ENCODE data around the gene BDKRB2. TPM values are rescaled to one million over a fixed set of nuclear protein-coding genes. Genes with fewer than 3 reads are reported as not detected.

BDKRB2 gene
- polyA plus RNA-seq (ENCODE audit: insufficient read length in 3 of 3) = 1 to 10 TPM; 3.3 to 4.2 (median 3.6) TPM

DNA sequence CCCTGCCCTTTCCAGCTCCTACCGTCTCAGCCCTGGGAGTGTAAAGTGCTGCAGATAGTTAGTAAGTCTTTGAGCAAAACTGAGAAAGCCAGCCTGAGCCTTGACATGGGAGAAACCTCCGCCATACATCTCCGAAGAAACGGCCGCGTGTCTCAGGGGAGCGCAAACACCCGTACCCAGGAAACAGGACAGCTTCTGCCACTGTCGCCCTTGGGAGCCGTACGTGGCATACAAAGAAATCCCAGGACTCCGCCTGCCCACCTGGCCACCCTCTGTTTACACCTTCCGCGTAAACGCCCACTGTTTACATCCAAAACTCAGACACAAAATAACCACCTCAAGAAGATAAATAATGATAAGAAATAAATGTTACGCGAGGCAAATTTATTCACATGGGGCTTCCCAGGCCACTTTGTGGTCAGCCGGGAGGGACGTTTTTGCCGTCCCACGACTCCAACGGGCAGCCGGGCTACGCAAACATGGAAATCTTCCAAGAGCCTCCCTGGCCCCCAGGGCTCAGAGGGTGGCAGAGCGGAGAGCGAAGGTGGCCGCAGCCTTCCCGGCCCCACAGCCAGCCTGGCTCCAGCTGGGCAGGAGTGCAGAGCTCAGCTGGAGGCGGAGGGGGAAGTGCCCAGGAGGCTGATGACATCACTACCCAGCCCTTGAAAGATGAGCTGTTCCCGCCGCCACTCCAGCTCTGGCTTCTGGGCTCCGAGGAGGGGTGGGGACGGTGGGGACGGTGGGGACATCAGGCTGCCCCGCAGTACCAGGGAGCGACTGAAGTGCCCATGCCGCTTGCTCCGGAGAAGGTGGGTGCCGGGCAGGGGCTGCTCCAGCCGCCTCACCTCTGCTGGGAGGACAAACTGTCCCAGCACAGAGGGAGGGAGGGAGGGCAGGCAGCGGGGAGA is at the start of gene BDKRB2:
BDKRB2 (plus strand) TSS at position 689 of the 908 bp plus-strand sequence. CDS start 32,269 bp downstream, outside the sequence.
- DNase-seq (ENCODE audit: low read depth in 3 of 3, low spot score in 2 of 3) = peak; percentile 43 to 80 (median 65)

DNA sequence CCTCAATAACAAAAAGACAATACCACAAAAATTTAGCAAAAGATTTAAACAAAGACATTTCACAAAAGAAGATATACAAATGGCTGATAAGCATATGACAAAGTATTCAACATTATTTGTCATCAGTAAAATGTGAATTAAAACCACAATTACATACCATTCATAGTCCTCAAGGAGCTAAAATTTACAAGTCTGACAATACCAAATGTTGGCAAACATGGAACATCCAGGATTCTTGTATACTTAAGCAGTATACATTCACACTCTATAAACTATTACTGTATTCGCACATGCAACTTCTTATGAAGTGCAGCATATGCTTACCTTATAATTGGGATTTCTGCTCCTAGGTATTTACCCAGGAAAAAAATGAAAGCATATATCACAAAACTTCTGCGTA is 49.7 kb upstream of the BDKRB2 start:
- no peak for DNase-seq (ENCODE audit: low read depth in 3 of 3, low spot score in 2 of 3)

DNA sequence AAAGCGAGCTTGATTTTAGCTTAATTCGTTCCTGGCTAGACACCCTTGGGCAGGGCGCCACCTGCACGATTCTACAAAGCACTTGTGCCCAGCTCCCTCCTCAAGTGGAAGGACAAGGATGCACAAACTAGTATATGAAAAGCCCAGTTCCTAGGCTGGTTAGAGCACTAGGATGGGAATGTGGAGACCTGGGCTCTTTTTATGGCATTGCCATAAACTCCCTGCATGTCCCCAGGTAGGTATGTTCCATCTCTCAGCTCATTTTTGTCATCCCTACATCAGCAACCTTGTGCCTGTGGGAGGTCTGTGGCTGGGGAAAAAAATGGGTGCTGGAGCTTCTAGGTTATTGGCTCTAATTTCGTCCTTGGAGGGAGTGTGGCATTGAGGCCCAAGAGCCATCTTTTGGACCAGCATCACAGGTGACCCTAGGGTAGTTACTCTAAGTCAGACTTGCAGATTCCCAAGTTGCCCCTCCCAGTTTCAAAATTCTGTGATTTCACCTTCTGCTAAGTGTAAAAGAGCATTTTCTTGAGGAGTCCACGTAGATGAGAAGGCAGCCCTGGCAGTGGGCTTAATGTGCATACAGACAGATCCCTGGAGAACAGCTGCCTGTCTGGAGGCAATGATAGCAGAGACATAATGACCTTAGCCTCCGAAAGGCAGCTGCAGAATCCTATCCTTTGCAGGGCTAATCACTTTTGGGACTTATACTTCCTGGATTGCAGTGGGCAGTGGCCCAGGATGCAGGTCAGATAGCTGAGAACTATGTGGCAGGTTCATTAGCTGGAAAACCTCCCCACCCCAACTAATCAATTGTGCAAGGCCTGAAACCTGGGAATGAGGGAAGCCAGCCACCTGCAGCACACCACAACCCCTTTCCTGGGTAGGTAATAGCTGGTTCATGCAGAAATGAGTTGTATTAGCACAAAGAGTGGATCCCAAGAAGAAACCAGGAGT is 47.6 kb upstream of the BDKRB2 start:
- no peak for DNase-seq (ENCODE audit: low read depth in 3 of 3, low spot score in 2 of 3)

DNA sequence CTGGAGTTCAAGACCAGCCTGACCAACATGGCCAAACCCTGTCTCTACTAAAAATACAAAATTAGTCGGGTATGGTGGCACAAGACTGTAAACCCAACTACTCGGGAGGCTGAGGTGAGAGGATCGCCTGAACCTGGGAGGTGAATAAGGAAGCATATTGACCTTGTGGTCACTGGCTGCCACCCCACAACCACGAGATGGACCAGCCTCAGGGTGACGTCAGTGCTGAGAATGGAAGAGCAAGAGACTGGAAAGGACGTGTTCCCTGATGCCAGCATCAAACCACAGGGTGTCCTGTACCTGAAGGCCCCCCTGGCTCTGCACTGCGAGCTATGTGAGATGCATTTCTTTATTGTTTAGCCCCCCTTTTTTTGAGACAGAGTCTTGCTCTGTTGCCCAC is 45.9 kb upstream of the BDKRB2 start:
- DNase-seq (ENCODE audit: low read depth in 3 of 3, low spot score in 2 of 3) = no peak

DNA sequence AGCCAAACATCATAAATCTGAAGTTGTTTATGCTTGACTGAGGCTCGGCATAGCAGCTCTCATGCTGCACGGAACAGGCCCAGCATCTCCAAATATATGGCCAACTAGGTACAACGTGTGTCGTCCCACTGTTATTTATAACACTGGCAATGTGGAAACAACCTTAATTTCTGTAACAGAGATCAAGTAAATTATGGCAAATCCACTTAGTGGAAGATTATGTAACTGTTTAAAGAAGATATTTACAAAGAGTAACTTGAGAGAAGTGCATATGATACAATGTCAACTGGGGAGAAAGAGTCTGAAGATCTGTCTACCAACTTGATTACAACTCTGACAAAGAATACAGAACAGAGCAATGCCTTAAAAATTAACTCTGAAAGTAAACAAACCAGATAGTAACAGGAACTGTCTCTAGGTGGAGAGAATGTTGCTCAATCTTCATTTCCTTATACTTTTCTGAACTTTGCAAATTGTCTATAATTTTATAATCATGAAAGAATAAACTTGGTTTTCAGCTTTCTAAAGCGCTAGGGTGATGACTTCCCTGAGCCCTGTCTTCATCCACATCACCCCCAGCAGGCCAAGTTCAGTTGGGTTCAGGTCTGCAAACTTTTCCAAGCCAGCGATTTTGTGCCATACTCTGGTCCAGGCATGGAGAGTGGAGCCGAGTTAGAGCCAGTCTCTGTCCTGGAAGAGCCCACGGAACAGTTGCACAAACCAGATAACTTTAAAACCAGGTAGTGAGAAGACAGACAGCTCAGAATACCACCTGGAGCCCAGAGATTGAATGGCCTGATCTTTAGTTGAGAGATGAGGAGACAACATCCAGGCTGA is 44.3 kb upstream of the BDKRB2 start:
- DNase-seq (ENCODE audit: low read depth in 3 of 3, low spot score in 2 of 3) = no peak

DNA sequence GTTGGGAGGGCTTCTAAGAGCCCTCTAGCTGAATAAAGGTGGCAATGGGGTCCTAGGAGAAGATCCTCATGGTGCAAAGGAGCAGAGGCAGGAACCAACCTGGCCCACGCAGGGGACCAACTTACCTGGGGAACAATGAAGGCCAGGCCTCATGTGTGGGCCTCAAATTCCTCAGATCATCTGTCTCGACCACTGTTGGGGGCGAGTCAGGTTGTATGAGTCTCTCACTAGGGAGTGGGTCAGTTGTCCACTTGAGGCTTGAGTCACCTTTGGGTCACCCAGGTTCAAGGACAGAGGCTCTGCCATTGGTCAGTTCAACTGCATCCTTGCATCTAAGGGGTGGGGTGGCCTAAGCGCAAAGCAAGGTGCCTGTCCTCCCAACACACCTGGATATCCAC is 43.7 kb upstream of the BDKRB2 start:
- no peak for DNase-seq (ENCODE audit: low read depth in 3 of 3, low spot score in 2 of 3)

DNA sequence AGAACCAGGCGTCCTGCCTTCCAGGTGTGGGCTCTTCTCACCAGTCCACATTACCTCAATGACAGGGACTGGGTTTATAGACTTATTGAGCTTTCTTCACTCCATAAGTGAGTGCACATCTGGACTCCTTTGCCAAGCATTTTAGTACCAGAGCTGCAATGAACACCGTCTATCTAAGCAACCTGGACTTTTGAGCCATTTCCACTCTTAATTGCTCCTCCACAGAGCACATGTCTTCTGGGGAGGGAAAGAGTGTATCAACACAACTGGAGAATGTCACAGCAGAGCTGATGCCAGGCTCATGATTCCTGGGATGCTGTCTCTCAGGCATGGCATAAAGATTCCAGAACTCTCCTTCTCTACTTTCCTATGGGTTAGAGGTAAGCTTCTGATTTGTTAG is 43.0 kb upstream of the BDKRB2 start:
- no peak for DNase-seq (ENCODE audit: low read depth in 3 of 3, low spot score in 2 of 3)

DNA sequence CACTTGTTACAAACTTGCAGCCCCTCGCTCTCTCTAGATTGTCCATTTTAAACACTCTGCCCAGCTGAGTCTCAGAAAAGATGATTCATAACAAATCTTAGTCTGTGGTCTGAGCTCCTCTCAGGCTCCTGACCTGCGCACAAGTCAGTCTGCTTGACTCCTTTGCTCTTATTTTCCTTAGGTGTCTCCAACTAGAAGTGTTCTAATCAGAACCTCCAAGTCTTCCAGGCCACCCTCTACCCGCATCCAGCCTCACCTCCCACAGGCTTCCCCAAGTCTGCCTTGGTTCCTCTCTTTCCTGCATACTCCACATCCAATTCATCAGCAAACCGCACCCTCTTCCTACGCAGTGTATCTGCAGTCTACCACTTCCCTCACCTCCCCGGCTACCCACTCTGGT is 42.4 kb upstream of the BDKRB2 start:
- no peak for DNase-seq (ENCODE audit: low read depth in 3 of 3, low spot score in 2 of 3)

DNA sequence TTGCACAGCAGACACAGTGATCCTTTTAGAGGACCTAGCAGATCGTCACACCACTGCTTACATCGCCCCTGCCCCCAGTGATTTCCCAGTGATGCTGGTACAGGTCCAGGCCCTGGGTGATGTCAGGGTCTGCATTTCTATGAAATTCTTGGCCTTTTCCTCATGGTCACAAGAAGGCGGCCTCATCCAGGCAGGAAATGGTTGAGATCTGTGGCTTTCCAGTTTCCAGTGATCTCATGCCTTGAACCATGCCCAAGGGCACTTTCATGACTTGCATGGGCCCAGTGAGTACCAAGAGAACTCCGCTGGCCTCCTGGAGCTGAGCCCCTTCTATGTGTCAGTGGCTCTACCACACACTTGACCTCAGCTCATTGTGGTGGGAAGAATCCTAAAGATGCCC is 41.9 kb upstream of the BDKRB2 start:
- no peak for DNase-seq (ENCODE audit: low read depth in 3 of 3, low spot score in 2 of 3)

DNA sequence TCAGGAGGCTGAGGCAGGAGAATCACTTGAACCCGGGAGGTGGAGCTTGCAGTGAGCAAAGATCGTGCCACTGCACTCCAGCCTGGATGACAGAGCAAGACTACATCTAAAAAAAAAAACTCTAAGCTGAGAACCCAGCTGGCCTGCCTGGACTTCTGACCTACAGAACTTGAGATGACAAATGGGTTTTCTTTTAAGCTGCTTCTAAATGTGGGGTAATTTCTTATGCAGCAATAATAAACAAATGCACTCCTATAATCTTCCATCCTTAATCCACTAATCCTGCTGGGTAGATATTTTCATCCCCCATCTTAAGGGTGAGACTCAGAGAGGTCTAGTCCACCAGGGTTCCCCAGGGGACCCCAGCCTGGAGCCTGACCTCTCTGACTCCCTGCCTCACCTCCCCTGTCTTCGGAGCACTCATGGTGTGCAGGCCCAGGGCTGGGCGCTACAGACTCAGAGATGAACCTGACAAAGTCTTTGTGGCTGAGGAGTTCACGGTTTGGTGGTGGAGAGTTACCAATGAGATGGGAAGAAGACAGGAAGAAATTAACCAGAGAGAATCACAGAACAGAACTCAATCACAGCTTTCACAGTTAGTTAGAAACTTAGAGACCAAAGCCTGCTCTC is 39.7 kb upstream of the BDKRB2 start:
- DNase-seq (ENCODE audit: low read depth in 3 of 3, low spot score in 2 of 3) = no peak

DNA sequence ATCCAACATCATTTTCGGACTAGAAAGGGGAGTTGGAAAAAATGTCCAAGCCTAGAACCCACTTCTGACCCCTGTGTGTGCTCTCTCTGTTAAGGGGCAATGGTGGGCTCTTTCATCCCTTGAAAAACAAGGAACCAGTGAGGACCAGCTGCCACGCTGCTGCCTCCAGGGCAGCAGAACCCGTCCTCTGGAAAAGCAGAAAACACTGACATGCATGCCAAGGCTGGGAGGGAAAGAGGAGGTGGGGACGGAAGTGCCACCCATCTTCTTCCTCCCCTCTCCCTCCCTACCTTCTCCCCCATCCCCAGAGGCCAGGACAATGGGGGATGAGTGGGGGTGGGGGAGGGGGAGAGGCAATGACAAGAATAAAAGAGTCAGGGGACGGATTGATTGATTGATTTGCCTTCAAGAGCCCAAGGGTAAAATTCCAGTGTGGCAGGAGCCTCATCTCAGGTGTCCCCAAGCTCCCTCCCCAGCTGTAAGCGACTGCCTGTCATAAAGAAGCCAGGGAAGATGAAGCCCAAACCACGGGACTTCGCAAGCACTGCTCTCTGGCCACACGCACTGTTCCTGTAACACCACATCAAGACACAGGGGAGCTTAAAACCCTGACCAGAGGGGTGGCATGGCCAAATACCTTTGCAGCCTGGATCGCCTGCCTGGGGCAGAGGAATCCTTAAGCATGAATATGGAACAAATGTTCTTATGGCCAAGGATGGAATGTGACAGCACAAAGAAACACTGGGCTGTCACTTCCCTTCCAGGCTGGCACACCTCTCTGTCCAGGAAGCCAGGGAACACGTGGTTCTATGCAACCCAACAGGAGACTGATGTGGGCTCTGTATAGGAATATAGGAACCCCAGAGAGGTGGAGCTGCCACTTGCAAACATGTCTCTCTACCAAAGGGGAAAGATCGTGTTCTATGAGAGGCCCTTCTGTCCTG is 38.9 kb upstream of the BDKRB2 start:
- no peak for DNase-seq (ENCODE audit: low read depth in 3 of 3, low spot score in 2 of 3)

DNA sequence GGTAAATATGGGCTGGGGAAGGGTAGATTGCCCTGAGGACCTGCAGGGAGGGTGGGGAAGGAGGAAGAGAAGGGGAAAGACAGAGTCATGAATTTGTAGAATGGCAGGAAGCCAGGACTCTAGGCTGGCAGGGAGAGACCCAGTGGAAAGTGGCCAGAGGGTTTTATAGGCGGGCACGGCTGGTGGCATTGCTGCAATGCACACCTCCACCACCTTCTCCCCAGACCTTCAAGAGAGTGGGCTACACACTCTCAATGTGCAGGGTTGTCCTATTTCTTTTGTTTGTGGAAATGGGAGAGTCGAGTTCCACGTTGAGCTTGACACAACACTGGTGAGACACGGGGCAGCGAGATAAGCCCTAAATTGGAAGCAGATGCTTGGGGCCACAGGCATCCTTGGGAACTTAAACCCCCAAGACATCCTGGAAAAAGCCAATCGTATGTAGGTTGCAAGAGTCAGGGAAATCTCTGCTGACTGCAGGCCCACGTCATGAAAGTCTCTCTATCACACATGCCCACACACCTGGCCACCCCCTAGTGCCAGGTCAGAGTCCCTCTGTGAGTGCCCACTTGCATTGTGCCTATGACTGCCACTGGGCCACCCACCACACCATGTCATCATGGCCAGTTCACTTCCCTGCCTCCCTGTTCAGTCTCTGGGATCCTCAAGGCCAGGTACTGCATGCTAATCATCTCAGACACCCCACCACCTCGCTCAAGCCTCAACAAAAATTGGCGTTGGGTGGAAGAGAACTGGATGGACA is 38.0 kb upstream of the BDKRB2 start:
- DNase-seq (ENCODE audit: low read depth in 3 of 3, low spot score in 2 of 3) = no peak

DNA sequence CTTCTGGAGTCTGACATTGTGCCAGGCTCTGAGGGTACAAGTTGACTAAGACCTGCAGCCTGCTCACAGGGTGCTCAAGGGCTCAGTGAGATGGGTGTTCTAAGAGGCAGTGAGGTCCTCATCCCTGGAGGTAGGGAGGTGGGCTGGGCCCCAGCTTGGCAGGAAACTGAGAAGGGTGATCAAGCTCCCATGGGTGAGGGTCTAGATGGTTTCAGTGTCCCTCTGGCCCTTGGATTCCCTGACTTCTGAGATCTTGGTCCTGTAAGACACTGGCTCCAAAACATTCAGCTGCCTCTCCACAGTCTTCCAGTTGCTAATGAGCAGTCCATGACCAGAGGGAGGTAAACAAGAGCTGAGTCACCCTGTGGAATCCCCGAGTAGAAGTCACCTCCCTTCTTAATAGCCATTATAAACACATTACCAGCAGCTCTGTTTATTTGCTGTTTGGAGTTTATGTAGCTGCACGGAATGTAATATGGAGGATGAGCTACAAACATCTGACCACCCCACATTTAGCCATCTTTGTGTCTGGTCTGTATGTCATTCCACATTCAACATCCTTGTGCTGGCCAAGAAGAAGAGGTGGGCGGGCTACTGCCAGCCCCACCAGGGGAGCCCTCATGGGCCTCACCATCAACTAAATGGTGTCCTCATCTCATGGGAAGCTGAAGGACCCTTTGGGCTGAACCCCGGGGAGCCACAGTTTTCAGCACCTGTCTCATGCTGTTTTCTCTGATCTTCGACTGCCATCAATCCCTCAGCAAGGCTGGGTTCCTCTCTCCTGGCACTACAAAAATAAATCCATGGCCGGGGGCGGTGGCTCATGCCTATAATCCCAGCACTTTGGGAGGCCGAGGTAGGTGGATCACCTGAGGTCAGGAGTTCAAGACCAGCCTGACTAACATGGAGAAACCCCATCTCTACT is 37.2 kb upstream of the BDKRB2 start:
- DNase-seq (ENCODE audit: low read depth in 3 of 3, low spot score in 2 of 3) = no peak

DNA sequence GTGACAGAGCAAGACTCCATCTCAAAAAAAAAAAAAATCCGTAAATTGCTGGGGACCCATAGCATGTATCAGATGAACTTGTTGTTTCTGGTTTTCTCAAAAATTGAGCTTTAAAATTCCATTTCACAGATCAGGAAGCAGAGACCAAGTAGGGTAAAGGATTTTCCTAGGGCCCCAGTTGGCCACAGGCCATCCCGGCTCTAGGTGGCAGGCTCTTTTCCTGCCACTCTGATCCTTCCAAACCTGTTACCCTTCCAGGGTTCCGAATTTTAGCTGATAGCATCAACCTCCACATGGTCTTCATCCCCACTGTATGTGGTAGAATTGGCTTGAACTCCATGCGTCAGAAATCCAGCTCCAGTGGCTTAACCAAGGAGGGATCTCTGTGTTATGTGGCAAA is 36.1 kb upstream of the BDKRB2 start:
- no peak for DNase-seq (ENCODE audit: low read depth in 3 of 3, low spot score in 2 of 3)

DNA sequence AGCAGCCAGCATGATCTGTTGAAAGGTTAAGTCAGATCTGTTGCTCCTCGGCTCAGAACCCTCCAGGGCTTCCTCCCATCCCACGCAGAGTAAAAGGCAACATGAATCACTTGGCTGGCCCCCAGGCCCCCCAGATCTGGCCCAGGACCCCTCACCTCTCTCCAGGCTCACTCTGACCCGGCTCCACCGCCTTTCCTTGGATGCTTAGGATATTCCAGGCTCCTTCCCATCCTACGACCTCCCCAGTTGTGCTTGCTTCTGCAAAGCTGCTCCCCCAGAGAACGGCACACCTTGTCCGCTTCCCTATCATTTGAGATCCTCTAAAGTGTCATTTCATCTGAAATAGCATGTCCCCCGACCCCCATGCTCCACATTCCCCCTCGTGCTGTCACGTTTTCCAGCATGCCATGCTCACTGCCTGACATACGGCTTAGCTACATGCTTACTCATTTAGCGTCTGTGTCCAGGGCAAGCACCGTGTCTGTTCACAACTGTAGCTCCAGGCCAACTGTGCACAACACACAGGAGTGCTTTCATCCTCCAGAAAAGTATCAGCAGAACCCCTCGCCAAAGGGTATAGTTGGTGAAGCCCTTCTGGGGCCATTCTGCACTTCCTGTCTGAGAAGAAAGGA is 33.6 kb upstream of the BDKRB2 start:
- no peak for DNase-seq (ENCODE audit: low read depth in 3 of 3, low spot score in 2 of 3)

DNA sequence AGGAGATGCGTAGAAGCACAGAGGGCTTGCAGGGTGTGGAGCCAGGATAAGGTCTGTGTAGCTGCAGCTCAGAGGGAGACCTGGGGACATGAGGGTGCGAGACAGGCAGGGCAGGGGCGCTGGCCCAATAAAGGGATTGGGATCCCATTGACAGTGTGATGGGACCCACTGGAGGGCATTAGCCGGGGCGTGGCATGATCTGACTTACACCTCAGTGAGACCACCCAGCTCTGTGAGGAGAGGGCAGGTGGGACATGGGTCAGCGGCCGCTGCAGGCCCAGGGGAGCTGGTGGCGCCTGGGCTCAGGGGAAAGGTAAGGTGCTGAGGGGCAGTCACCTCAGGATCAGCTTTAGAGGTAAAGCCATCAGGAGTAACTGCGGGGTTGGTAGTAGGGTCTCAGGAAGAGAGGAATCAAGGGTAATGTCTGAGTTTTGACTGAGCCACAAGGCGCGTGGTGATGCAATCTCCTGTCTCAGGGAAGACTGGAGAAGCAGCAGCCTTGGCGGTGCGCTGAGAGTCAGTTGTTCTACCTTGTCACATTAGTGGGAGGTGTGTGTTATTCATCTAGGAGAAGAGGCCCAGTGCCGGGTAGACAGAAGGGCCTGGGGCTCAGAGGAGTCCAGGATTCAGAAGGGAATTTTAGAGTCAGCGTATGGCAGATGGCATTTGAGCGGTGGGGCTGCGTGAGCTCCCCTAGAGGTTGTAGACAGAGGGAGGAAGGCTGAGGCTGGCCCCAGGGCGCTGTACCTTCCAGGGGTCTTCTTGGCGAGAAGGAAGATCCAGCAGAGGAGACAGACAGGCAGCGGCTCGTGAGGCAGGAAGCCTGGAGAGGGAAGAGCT is 30.8 kb upstream of the BDKRB2 start:
- no peak for DNase-seq (ENCODE audit: low read depth in 3 of 3, low spot score in 2 of 3)

All from right renal cortex interstitium (tissue), 3 donors.